Liver (tissue), 9 donors: ENCODE data around the gene MYADML2. TPM values are rescaled to one million over a fixed set of nuclear protein-coding genes. Genes with fewer than 3 reads are reported as not detected.

Experiments
- DNase-seq: peaks from one replicate; pipeline ENCODE4 v3.0.0-alpha.2; 2017; ENCODE audit warnings: low spot score
- H3K27ac ChIP-seq, 2 donors: one replicate each; pipeline ENCODE4 v1.7.0; 2013; ENCODE audit warnings: inconsistent platforms in 2 of 2, low read length in 2 of 2, control low read depth in 1 of 2, low read depth in 1 of 2, mild to moderate bottlenecking in 1 of 2
- H3K27me3 ChIP-seq, 4 donors: one replicate each; pipeline versions ENCODE4 v1.6.1 to v1.7.0; 2013; ENCODE audit warnings: low read length in 3 of 4, inconsistent platforms in 1 of 4, mild to moderate bottlenecking in 1 of 4, moderate library complexity in 1 of 4; ENCODE audit not compliant: control insufficient read depth in 4 of 4, insufficient read depth in 4 of 4
- H3K36me3 ChIP-seq, 4 donors: one replicate each; pipeline versions ENCODE4 v1.6.1 to v1.7.0; 2013; ENCODE audit warnings: low read length in 3 of 4, mild to moderate bottlenecking in 3 of 4, low read depth in 1 of 4, moderate library complexity in 1 of 4; ENCODE audit not compliant: control insufficient read depth in 4 of 4, insufficient read depth in 3 of 4
- H3K4me1 ChIP-seq, 4 donors: one replicate each; pipeline versions ENCODE4 v1.6.1 to v1.7.0; 2013; ENCODE audit warnings: low read length in 3 of 4, mild to moderate bottlenecking in 3 of 4, moderate library complexity in 1 of 4; ENCODE audit not compliant: control insufficient read depth in 4 of 4, insufficient read depth in 4 of 4
- H3K4me3 ChIP-seq, 3 donors: one replicate each; pipeline versions ENCODE4 v1.6.1 to v1.7.0; 2013; ENCODE audit warnings: low read length in 3 of 3, control low read depth in 1 of 3, low read depth in 1 of 3, mild to moderate bottlenecking in 1 of 3
- H3K9ac ChIP-seq, 2 donors: one replicate each; pipeline ENCODE4 v1.7.0; 2013; ENCODE audit warnings: low read length in 2 of 2, mild to moderate bottlenecking in 2 of 2, moderate library complexity in 2 of 2, control low read depth in 1 of 2, low read depth in 1 of 2
- H3K9me3 ChIP-seq, 4 donors: one replicate each; pipeline versions ENCODE4 v1.6.1 to v1.7.0; 2013; ENCODE audit warnings: low read length in 3 of 4; ENCODE audit not compliant: control insufficient read depth in 4 of 4
- ATF3 ChIP-seq: IDR thresholded peaks from 2 replicates; pipeline ENCODE4 v1.6.1; 2016; ENCODE audit warnings: antibody characterized with exemption
- CTCF ChIP-seq: fragments of 150-350 bp; IDR thresholded peaks from 2 replicates; pipeline ENCODE4 v1.5.1; 2017; ENCODE audit warnings: improper control_type of control experiment, low read depth, low read length; ENCODE audit not compliant: missing input control
- EGR1 ChIP-seq, 2 donors: IDR thresholded peaks; 2 replicates each; pipeline ENCODE4 v1.6.1; 2016 to 2018; ENCODE audit warnings: antibody characterized with exemption in 2 of 2, low read depth in 2 of 2
- FOXA1 ChIP-seq: IDR thresholded peaks from 2 replicates; pipeline ENCODE4 v1.6.1; 2016; ENCODE audit warnings: antibody characterized with exemption
- FOXA2 ChIP-seq: IDR thresholded peaks from 2 replicates; pipeline ENCODE4 v1.6.1; 2016; ENCODE audit warnings: antibody characterized with exemption
- GABPA ChIP-seq, 2 donors: IDR thresholded peaks in 1 of 2; conservative IDR thresholded peaks in 1 of 2; 2 replicates each; pipeline ENCODE4 v1.6.1; 2016; ENCODE audit warnings: antibody characterized with exemption in 2 of 2, mild to moderate bottlenecking in 1 of 2, moderate library complexity in 1 of 2
- HNF4A ChIP-seq, 2 donors: conservative IDR thresholded peaks; 2 replicates each; pipeline ENCODE4 v1.6.1; 2016; ENCODE audit warnings: antibody characterized with exemption in 2 of 2, mild to moderate bottlenecking in 2 of 2
- HNF4G ChIP-seq: IDR thresholded peaks from 2 replicates; pipeline ENCODE4 v1.6.1; 2016; ENCODE audit warnings: antibody characterized with exemption
- JUND ChIP-seq, 2 donors: IDR thresholded peaks; 2 replicates each; pipeline ENCODE4 v1.6.1; 2016; ENCODE audit warnings: antibody characterized with exemption in 2 of 2
- MAX ChIP-seq: IDR thresholded peaks from 2 replicates; pipeline ENCODE4 v1.6.1; 2016; ENCODE audit warnings: antibody characterized with exemption
- RAD21 ChIP-seq, 2 donors: IDR thresholded peaks; 2 replicates each; pipeline ENCODE4 v1.6.1; 2016; ENCODE audit warnings: antibody characterized with exemption in 2 of 2, mild to moderate bottlenecking in 2 of 2
- REST ChIP-seq: IDR thresholded peaks from 2 replicates; pipeline ENCODE4 v1.6.1; 2016; ENCODE audit warnings: antibody characterized with exemption, mild to moderate bottlenecking
- RXRA ChIP-seq, 2 donors: IDR thresholded peaks; 2 replicates each; pipeline ENCODE4 v1.6.1; 2017 to 2018; ENCODE audit warnings: antibody characterized with exemption in 2 of 2, mild to moderate bottlenecking in 1 of 2
- SP1 ChIP-seq: IDR thresholded peaks from 2 replicates; pipeline ENCODE4 v1.6.1; 2018; ENCODE audit warnings: antibody characterized with exemption, mild to moderate bottlenecking
- ZBTB33 ChIP-seq: IDR thresholded peaks from 2 replicates; pipeline ENCODE4 v1.6.1; 2016; ENCODE audit warnings: antibody characterized with exemption
- WGBS: extraction: QIAGEN DNeasy Blood & Tissue Kit; methylation state at CpG from one replicate; pipeline ENCODE4 v1.1.7; 2013; 5-methylcytosine and 5-hydroxymethylcytosine counted together
- polyA plus RNA-seq, 2 donors: library from polyadenylated mRNA; stranded (reverse) in 1 of 2; unstranded in 1 of 2; fragments of 200-250 nt in 1 of 2; fragments of >200 nt in 1 of 2; fragmentation: Nextera tagmentation in 1 of 2; extraction: Ambion mirVana in 1 of 2; gene quantifications; one replicate each; pipeline versions ENCODE4 v1.2.1 to v1.2.3, GENCODE V29; 2013 to 2015
- total RNA-seq, 2 donors: library from RNA; depleted of rRNA; stranded (reverse); fragments of >200 nt; gene quantifications; one replicate each; pipeline ENCODE4 v1.2.3, GENCODE V29; 2014
- donor health status: healthy.
- donor health status: healthy.
- donor health status: healthy.
- donor health status: healthy.
- donor health status: healthy.

MYADML2 gene
- total and polyA plus RNA-seq, 4 donors, result not detected

- no peak for DNase-seq
- H3K27me3 ChIP-seq, result no peaks in the 10 kb centered on the region
- H3K4me1 ChIP-seq, result peaks cover 12 to 41% (median 21%) of the 10 kb centered on the region in 4 donors
- peak overlapping the region; percentile 16 to 46 for H3K27ac ChIP-seq
- no peak overlapping the region for H3K9ac ChIP-seq
- no peak overlapping the region for H3K4me3 ChIP-seq
- 78% methylated on average over 19 of the region's 19 CpGs for WGBS
- peaks cover 17 to 45% (median 23%) of the 10 kb centered on the region in 4 donors for H3K36me3 ChIP-seq
- no peaks in the 10 kb centered on the region for H3K9me3 ChIP-seq
- TF ChIP-seq SP1 (no peak), HNF4A (conservative IDR thresholded peaks at IDR 0.05) (no peak), EGR1 (IDR thresholded peaks at IDR 0.05; ENCODE audit: low read depth in 2 of 2) (no peak), FOXA1 (no peak), ZBTB33 (no peak), RAD21 (IDR thresholded peaks at IDR 0.05) (no peak), REST (no peak), CTCF (no peak), FOXA2 (no peak), HNF4G (no peak), MAX (no peak), GABPA (IDR thresholded peaks at IDR 0.05 in 1 of 2, conservative IDR thresholded peaks at IDR 0.05 in 1 of 2) (no peak), JUND (IDR thresholded peaks at IDR 0.05) (no peak), RXRA (IDR thresholded peaks at IDR 0.05) (no peak)
Measured at GRCh38 chr17:81911969-81912368, 35.1 kb downstream of the MYADML2 start.

GRCh38 chr17:81911277-81911961, 35.6 kb downstream of the MYADML2 start, which contains the start of gene PCYT2:
Gene PCYT2, minus strand, starts transcription at chr17:81911399. Its CDS starts 44 bp downstream, at chr17:81911355.
- peaks cover 8 to 37% (median 16%) of the 10 kb centered on the region in 4 donors for H3K4me1 ChIP-seq
- 3% methylated on average over 84 of the region's 84 CpGs for WGBS

More at GRCh38 chr17:81911277-81911961, 35.6 kb downstream of the MYADML2 start, which contains the start of gene PCYT2:
- TF ChIP-seq CTCF (no peak), MAX (no peak), ZBTB33 (no peak), RAD21 (IDR thresholded peaks at IDR 0.05) (peak in 1 of 2 donors; percentile 41), SP1 (peak; percentile 59), ATF3 (no peak), EGR1 (IDR thresholded peaks at IDR 0.05; ENCODE audit: low read depth in 2 of 2) (peak in 1 of 2 donors; percentile 14)
- peak within 1 kb of the TSS; percentile 76 to 90 (median 87) for H3K4me3 ChIP-seq
- H3K27ac ChIP-seq, result peak within 1 kb of the TSS; percentile 85 to 86
- H3K27me3 ChIP-seq, result no peaks in the 10 kb centered on the region
- peak within 1 kb of the TSS; percentile 68 to 72 for H3K9ac ChIP-seq
- peaks cover 17 to 50% (median 26%) of the 10 kb centered on the region in 4 donors for H3K36me3 ChIP-seq
- peak; percentile 93 for DNase-seq
- no peaks in the 10 kb centered on the region for H3K9me3 ChIP-seq
